ENCODE measurements around the gene C5orf34.
"Not testable (repeated sequence)": the region's sequence is repeated elsewhere in the genome, so short reads cannot be mapped to it uniquely, and the experiment has no call there.

DNA sequence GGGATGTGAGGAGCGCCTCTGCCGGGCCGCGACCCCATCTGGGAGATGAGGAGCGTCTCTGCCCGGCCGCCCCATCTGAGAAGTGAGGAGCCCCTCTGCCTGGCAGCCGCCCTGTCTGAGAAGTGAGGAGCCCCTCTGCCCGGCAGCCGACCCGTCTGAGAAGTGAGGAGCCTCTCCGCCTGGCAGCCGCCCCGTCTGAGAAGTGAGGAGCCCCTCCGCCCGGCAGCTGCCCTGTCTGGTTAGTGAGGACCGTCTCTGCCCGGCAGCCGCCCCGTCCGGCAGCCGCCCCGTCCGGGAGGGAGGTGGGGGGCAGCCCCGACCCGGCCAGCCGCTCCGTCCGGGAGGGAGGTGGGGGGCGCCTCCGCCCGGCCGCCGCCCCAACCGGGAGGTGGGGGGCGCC lies 3.9 kb downstream of the C5orf34 start:
- TF ChIP-seq, protein P1, sequence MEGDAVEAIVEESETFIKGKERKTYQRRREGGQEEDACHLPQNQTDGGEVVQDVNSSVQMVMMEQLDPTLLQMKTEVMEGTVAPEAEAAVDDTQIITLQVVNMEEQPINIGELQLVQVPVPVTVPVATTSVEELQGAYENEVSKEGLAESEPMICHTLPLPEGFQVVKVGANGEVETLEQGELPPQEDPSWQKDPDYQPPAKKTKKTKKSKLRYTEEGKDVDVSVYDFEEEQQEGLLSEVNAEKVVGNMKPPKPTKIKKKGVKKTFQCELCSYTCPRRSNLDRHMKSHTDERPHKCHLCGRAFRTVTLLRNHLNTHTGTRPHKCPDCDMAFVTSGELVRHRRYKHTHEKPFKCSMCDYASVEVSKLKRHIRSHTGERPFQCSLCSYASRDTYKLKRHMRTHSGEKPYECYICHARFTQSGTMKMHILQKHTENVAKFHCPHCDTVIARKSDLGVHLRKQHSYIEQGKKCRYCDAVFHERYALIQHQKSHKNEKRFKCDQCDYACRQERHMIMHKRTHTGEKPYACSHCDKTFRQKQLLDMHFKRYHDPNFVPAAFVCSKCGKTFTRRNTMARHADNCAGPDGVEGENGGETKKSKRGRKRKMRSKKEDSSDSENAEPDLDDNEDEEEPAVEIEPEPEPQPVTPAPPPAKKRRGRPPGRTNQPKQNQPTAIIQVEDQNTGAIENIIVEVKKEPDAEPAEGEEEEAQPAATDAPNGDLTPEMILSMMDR (IDR thresholded peaks at IDR 0.05): not testable (repeated sequence)
- not testable (repeated sequence) for TF ChIP-seq POLR2A, EP300 (IDR thresholded peaks at IDR 0.05)

All from ovary (tissue), 3 donors.